Spinal cord (tissue), 10 donors: ENCODE data around the gene PVR. TPM values are rescaled to one million over a fixed set of nuclear protein-coding genes. Genes with fewer than 3 reads are reported as not detected.

Experiments used
- DNase-seq, 6 donors: peaks; one replicate each; pipeline versions ENCODE4 v3.0.0 to v3.0.0-alpha.2; 2013 to 2015; ENCODE audit warnings: low spot score in 6 of 6, low read depth in 4 of 6
- H3K27ac ChIP-seq: one replicate; pipeline ENCODE4 v1.5.1; 2013; ENCODE audit warnings: low read depth, low read length, control low read depth
- H3K27me3 ChIP-seq: one replicate; pipeline ENCODE4 v1.6.1; 2013; ENCODE audit warnings: low read length; ENCODE audit not compliant: control insufficient read depth, insufficient read depth
- H3K36me3 ChIP-seq: one replicate; pipeline ENCODE4 v1.6.1; 2013; ENCODE audit warnings: low read length; ENCODE audit not compliant: control insufficient read depth, insufficient read depth
- H3K4me1 ChIP-seq: one replicate; pipeline ENCODE4 v1.6.1; 2013; ENCODE audit warnings: low read length; ENCODE audit not compliant: control insufficient read depth, insufficient read depth
- H3K4me3 ChIP-seq: one replicate; pipeline ENCODE4 v1.5.1; 2013; ENCODE audit warnings: low read depth, low read length, control low read depth
- H3K9me3 ChIP-seq: one replicate; pipeline ENCODE4 v1.6.1; 2013; ENCODE audit warnings: low read length; ENCODE audit not compliant: control insufficient read depth, insufficient read depth
- WGBS: methylation state at CpG from one replicate; pipeline ENCODE4 v1.1.5; 2013; ENCODE audit warnings: missing lambda C conversion rate; ENCODE audit not compliant: insufficient coverage; 5-methylcytosine and 5-hydroxymethylcytosine counted together
- polyA plus RNA-seq, 2 donors: library from polyadenylated mRNA; unstranded; fragments of 120-200 nt; gene quantifications; one replicate each; pipeline ENCODE4 v1.2.1, GENCODE V29; 2013; ENCODE audit not compliant: insufficient read length in 2 of 2
- total RNA-seq, 2 donors: library from RNA; depleted of rRNA in 1 of 2; stranded (reverse); fragments of 120-200 nt in 1 of 2; fragments of >200 nt in 1 of 2; gene quantifications; one replicate each; pipeline versions ENCODE4 v1.2.3 to v1.2.4, GENCODE V29; 2013 to 2014
- donor health status: healthy.

The PVR gene
- total and polyA plus RNA-seq, 4 donors: 25.3 to 29.8 (median 26.0) TPM

- no peaks in the 10 kb centered on the region for H3K9me3 ChIP-seq
- no peak overlapping the region for H3K27ac ChIP-seq
- peaks cover 2% of the 10 kb centered on the region for H3K27me3 ChIP-seq
- H3K4me1 ChIP-seq: no peaks in the 10 kb centered on the region
- WGBS: 33% methylated on average over 1 of the region's 4 CpGs
- no peaks in the 10 kb centered on the region for H3K36me3 ChIP-seq
- peak in 1 of 6 donors; percentile 2 for DNase-seq
- H3K4me3 ChIP-seq: no peak overlapping the region
These were observed 69.3 kb downstream of the PVR start for GRCh38 chr19:44712864-44713515.

Other genes starting within 250 kb of the PVR start
- 10 to 100 TPM; 13.4 to 14.8 TPM for gene ZNF285, start 242.3 kb upstream of the PVR start, total RNA-seq
- gene ZNF285, start 242.3 kb upstream of the PVR start, polyA plus RNA-seq: 10 to 100 TPM; 12.2 to 15.0 TPM
- gene ZNF229, start 195.4 kb upstream of the PVR start, total RNA-seq: 10 to 100 TPM; 12.9 to 17.3 TPM
- 10 to 100 TPM; 10.1 to 12.7 TPM for gene ZNF229, start 195.4 kb upstream of the PVR start, polyA plus RNA-seq
- 10 to 100 TPM; 15.5 to 15.8 TPM for gene ZNF180, start 143.4 kb upstream of the PVR start, total RNA-seq
- 10 to 100 TPM in 1 of 2 donors, 1 to 10 TPM in 1; 9.0 to 12.5 TPM for gene ZNF180, start 143.4 kb upstream of the PVR start, polyA plus RNA-seq
- gene CEACAM20, start 114.2 kb upstream of the PVR start, total RNA-seq: under 1 TPM in 1 of 2 donors, not detected in 1; 0.10 TPM
- not detected for gene CEACAM20, start 114.2 kb upstream of the PVR start, polyA plus RNA-seq
- not detected for gene IGSF23, start 30.3 kb upstream of the PVR start, total RNA-seq
- gene IGSF23, start 30.3 kb upstream of the PVR start, polyA plus RNA-seq: not detected
- 1 to 10 TPM in 1 of 2 donors, under 1 TPM in 1; 0.79 to 4.1 TPM for gene CEACAM19, start 27.6 kb downstream of the PVR start, total RNA-seq
- gene CEACAM19, start 27.6 kb downstream of the PVR start, polyA plus RNA-seq: 10 to 100 TPM in 1 of 2 donors, 1 to 10 TPM in 1; 9.9 to 21.5 TPM
- gene CEACAM16, start 55.2 kb downstream of the PVR start, total RNA-seq: not detected
- not detected for gene CEACAM16, start 55.2 kb downstream of the PVR start, polyA plus RNA-seq
- gene BCL3, start 104.8 kb downstream of the PVR start, total RNA-seq: 1 to 10 TPM; 1.6 to 2.2 TPM
- 1 to 10 TPM; 7.3 to 9.6 TPM for gene BCL3, start 104.8 kb downstream of the PVR start, polyA plus RNA-seq
- gene CBLC, start 134.0 kb downstream of the PVR start, total RNA-seq: not detected
- under 1 TPM; 0.25 to 0.44 TPM for gene CBLC, start 134.0 kb downstream of the PVR start, polyA plus RNA-seq
- 10 to 100 TPM; 24.1 to 34.3 TPM for gene BCAM, start 165.2 kb downstream of the PVR start, total RNA-seq
- gene BCAM, start 165.2 kb downstream of the PVR start, polyA plus RNA-seq: 10 to 100 TPM; 30.1 to 43.8 TPM
- gene NECTIN2, start 202.4 kb downstream of the PVR start, total RNA-seq: 10 to 100 TPM; 29.8 to 85.0 TPM
- 10 to 100 TPM; 63.3 to 78.3 TPM for gene NECTIN2, start 202.4 kb downstream of the PVR start, polyA plus RNA-seq
- 10 to 100 TPM; 21.8 to 34.5 TPM for gene TOMM40, start 247.3 kb downstream of the PVR start, total RNA-seq
- gene TOMM40, start 247.3 kb downstream of the PVR start, polyA plus RNA-seq: 10 to 100 TPM; 61.4 to 66.1 TPM